KG1 (cell line): Measurements from ENCODE around the gene CFD.
"Not testable (repeated sequence)": the region's sequence is repeated elsewhere in the genome, so short reads cannot be mapped to it uniquely, and the experiment has no call there.

Source experiments
- DNase-seq: peaks from one replicate; lab custom pipeline; 2025; lab: John Stamatoyannopoulos, UW

Gene CFD

DNA sequence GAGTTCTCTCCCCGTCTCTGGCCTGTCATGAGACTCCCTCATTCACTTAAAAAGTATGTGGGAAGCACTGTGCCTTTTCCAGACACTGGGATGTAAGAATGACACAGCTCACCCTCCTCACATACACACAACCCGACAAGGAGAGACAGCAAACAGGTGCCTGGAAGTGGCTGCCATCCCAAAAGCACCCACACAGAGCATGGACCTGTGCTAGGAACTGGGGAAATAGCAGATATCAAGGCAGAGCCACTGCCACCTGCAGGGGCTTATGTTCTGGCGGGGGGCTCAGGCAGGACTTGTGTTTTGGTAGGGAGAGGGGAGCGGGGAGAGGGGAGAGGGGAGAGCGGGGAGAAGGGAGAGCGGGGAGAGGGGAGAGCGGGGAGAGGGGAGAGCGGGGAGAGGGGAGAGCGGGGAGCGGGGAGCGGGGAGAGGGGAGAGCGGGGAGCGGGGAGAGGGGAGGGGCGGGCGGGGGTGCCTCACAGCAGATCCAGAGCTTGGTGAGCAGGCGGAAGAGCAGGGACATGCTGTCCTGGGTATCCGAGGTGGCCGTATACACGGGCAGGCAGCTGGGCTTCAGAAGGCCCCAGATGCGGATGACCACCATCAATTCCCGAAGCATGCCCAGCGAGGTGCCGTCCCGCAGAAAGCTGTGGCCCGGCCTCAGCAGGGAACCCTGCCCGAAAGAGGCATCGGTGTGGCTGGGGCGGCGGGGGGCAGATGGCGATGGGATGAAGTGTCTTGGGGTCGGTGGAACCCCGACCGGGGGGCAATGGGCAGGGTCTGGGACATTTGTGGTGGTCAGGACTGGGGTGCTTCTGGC, 12.2 kb downstream of the CFD start:
- no peak for DNase-seq

DNA sequence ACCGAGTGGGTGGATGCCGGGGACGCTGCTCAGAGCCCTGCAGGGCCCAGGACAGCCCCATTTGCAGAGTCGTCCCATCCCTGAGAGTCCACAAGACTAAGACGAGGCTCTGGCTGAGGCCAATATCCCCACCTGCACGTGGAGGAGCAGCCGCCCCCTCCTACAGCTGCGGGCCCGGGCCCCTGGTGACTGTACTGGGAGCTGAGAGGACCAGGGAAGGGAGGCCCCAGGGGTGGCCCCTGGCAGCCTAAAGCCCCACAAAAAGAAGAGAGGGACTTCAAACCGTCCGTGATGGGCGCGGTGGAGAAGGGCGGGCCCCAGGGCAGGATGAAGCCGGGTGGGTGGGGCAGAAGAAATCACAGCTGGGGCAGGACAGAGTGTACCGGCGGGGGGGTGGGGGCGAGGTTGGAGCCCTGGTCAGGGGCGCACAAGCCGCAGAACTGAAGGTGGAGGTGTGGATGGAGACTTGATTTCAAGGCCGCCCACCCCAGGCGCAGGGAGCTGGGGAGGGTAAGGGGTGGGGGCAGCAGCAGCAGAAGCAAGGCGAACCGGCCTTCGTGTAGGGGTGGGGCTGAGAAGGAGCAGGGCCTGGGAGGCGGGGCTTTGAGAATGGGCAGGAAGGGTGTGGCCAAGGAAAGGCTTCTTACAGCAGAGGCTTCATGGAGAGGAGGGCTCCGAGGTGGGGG, 12.9 kb downstream of the CFD start:
- no peak for DNase-seq

DNA sequence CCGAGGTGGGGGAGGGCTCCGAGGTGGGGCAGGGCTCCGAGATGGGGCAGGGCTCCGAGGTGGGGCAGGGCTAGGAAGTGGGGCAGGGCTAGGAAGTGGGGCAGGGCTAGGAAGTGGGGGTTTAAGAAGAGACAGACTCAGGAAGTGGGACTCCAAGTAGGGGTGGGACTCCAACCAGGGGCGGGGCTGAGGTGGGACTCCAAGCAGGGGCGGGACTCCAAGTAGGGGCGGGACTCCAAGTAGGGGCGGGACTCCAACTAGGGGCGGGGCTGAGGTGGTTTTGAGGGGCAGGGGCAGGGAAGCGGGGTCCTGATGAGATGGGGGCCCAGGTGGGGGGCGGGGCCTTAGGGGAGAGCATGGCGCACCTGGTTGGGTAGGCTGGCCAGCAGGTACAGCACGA, 13.6 kb downstream of the CFD start:
- DNase-seq: no peak

DNA sequence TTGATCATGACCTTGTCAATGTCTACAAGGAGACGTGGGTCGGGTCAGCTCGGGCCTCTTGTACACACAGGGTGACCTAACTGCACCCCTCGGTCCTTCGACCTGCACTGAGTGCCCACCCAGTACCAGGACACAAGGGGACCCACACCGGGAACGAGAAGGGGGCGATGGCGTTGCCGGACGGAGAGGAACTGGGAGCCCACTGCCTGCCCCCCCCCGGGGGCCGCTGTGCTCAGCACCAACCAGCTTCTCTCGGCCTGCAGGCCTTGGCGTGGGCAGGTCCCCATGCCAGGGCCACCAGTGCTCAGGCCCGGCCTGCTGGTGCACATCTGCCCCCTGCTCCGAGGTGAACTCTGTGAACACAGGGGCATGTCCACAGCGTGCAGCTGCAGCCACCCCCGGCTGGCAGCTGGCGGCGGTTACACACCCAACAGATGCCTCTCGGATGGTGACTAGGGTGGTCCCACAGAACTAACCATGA, 14.1 kb downstream of the CFD start:
- no peak for DNase-seq

DNA sequence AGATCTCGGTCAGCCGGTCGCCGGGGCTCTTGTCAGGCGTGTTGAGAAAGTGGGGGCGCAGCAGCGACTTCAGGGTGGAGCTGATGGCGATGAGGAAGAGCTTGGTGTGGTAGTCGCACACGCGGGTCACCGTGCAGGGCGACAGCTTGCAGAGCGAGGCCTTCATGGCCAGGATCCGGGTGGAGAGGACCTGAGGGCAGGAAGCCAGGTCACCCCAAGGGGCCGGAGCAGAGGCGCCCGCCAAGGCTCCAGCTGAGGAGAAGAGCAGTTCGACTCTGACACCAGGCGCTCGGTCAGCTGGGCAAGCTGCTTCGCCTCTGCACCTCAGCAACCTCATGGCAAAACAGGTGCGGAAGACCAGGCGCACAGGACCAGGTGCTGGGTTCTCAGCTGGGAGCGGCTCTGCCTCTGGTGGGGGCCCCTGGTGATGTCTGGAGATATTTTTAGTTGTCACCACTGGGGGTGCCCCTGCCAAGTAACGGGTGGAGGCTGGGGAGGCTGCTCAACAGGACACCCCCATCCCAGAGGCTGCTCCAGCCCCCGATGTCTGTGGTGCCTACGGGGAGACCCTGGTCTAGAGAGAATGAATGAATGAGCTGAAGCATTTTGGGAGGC, 15.9 kb downstream of the CFD start:
- no peak for DNase-seq

DNA sequence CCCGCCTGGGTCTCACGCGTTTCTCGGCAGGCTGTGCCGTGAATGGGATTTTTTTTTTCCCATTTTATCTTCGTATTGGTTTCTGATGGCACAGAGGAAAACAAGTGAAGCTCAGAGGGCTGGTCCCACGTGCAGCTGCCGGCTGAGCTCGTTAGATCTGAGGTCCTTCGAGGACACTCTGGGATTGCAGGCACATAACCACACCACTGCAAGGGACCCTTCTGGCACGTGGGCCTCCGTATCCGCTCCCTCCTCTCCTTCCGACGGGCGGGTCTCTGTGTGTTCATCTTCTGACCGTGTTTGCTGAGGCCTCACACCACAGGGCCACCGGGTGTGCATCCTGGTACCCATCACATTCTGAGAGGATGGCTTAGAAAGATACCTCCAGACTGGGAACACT, 16.6 kb downstream of the CFD start:
- DNase-seq: no peak

DNA sequence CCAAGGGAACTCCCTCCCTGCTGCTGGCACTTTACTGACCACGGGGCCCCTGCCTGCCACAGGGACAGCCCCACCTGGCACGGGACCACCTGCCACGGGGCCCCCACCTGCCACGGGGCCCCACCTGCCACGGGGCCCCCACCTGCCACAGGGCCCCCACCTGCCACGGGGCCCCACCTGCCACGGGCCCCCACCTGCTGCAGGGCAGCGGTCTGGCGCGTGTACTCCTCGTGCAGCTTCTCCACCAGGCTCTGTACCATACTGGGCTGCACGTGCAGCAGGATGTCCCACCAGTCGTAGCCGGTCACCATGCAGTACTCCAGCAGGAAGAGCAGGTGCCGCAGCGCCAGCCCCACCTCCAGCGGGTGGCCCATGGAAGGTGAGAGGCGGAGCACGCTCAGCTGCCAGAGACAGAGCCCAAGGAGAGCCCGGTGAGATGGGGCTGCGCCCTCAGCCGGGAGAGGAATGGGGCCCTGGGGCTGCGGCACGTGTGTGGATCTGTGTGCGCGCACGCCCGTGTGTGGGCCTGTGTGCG, 17.4 kb downstream of the CFD start:
- DNase-seq: no peak

DNA sequence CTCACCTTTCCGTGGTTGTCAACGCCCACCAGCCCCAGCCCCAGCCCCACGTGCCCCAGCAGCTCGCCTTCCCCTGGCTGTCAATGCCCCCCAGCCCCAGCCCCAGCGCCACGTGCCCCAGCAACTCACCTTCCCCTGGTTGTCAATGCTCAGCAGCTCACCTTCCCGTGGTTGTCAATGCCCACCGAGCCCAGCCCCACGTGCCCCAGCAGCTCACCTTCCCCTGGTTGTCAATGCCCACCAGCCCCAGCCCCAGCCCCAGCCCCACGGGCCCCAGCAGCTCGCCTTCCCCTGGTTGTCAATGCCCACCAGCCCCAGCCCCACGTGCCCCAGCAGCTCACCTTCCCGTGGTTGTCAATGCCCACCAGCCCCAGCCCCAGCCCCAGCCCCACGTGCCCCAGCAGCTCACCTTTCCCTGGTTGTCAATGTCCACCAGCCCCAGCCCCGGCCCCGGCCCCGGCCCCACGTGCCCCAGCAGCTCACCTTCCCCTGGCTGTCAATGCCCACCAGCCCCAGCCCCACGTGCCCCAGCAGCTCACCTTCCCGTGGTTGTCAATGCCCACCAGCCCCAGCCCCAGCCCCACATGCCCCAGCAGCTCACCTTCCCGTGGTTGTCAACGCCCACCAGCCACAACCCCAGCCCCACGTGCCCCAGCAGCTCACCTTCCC, 18.7 kb downstream of the CFD start:
- not testable (repeated sequence) for DNase-seq

DNA sequence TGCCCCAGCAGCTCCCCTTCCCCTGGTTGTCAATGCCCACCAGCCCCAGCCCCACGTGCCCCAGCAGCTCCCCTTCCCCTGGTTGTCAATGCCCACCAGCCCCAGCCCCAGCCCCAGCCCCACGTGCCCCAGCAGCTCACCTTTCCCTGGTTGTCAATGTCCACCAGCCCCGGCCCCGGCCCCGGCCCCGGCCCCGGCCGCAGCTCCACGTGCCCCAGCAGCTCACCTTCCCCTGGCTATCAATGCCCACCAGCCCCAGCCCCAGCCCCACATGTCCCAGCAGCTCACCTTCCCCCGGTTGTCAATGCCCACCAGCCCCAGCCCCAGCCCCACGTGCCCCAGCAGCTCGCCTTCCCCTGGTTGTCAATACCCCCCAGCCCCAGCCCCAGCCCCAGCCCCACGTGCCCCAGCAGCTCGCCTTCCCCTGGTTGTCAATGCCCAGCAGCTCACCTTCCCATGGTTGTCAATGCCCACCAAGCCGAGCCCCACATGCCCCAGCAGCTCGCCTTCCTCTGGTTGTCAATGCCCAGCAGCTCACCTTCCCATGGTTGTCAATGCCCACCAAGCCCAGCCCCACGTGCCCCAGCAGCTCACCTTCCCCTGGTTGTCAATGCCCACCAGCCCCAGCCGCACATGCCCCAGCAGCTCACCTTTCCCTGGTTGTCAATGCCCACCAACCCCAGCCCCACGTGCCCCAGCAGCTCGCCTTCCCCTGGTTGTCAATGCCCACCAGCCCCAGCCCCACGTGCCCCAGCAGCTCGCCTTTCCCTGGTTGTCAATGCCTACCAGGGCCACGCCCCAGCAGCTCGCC, 19.5 kb downstream of the CFD start:
- DNase-seq: not testable (repeated sequence)

DNA sequence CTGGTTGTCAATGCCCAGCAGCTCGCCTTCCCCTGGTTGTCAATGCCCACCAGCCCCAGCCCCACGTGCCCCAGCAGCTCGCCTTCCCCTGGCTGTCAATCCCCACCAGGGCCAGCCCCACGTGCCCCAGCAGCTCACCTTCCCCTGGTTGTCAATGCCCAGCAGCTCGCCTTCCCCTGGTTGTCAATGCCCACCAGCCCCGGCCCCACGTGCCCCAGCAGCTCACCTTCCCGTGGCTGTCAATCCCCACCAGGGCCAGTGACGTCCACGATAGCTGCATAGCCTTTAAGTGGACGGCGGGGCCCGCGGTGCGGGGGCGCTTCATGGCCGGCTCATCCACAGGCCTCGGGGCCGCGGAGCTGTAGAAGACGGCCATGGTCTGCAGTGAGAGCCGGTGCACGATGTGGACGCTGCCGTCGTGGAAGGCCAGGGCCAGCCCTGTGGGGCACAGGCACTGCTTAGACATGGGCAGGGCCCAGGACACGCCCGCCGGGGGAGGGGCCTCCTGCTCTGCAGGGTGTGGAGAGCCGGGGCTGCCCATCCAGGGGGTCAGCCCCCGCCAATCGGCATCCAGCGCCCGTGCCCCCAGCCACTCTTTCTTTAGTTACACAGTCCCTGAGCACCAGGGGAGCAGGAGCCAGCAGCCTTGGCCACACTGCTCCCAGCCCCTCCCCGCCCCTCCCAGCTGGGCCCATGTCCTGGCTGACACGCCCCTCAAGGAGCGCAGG, 20.4 kb downstream of the CFD start:
- DNase-seq: no peak

DNA sequence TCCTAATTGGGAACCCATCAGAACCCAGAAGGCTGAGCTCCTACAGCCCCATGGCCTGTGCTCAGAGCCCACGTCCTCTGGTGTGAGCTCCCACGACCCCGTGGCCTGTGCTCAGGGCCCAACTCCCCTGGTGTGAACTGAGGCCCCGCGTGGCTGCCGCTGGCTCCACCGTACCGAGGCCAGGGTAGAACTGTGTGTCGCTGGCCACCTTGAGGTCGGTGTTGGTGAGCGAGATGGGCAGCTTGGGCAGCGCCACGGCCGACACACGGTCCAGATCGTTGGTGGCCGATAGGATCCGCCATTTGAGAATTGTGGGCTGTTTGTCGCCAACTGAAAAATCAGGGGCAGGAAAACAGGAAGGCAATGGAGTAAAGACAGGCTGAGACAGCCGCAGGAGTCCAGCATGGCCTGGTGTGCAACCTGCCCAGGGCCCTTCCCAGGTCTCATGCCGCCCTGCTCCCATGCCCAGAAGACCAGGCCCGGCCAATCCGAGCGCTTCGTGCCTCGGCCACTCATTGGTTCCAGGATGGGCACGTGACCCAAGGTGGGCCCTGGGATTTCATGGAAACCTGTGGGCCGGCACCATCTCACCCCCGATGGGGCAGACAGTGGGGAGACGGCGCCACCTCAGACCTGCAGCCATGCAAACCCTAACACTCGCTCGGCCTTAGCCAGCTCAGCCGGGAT, 22.1 kb downstream of the CFD start:
- DNase-seq: no peak

DNA sequence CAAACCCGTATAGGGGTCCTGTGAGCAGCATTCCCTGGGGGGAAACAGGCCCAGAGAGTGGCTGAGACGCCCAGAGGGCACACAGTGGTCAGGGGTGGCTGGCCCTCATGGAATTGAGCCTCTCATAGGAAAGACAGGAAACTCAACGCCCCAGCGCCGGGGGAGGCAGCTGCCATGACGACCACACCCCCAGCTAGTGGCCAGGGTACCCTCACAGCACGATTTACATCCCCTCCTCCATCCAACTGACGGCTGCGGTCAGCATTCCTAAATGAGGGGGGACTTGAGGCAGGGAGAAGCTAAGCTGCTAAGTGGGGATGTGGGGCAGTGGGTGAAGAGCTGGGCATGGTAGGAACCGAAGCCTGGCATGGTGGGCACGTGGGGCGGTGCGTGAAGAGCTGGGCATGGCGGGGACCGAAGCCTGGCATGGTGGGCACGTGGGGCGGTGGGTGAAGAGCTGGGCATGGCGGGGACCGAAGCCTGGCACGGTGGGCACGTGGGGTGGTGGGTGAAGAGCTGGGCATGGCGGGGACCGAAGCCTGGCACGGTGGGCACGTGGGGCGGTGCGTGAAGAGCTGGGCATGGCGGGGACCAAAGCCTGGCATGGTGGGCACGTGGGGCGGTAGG, 23.5 kb downstream of the CFD start:
- no peak for DNase-seq

DNA sequence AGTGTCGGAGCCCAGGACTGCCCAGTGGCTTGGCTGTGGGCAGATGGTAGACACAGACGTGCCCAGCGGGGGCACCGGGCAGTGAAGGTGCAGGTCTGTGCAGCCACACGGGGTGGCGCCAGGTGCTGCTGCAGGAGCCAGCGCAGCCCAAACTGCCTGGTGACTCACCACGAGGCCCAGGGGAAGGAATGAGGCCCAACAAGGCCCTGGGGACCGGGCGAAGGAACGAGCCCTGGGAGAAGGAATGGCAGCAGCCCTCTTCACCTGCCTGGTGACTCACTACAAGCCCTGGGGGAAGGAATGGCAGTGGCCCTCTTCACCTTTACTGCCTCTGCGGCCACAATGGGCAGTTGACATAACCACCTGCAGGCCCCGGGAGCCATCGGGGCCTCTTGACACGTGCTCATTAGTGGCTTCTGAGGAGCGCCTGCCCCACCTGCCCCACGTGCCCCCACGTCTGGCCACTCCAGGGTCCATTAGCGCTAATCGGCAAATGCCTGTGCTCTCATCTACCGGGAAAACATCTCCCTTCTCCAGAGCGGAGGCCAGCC, 24.3 kb downstream of the CFD start:
- DNase-seq: no peak

DNA sequence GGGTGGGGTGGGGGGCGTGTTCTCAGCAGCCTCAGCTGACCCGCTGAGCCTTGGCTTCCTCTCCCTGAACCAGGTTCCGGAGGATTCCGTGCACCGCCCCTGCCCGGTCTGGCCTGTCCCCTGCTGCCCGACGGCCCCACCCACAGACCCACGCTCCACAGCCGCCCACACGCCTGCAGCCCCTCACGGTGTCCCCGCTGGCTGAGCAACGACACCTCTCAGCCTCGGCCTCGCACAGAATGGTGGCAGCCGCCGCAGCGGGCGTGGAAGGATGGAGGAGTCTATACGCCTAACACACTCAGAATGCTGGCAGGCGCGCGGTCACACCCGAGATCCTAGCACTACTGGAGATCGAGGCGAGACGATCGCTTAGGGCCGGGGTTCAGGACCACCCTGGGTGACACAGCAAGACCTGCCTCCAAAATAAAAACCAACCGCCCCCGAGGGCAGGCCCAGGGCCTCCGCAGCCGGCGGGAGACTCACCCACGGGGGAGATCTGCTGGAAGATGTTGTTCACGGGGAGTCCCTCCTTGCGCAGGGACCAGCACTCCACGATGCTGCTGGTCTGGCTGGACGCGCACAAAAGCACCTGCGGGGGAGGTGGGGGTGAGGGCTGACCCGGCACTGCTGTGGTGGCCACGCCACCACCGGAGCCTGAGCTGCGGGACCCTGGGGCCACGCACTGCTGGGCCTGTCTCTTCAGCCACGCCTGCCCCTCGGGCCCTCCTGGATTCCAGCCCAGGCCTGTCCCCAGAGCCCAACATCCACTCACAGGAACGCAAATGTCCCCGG, 25.2 kb downstream of the CFD start:
- no peak for DNase-seq

DNA sequence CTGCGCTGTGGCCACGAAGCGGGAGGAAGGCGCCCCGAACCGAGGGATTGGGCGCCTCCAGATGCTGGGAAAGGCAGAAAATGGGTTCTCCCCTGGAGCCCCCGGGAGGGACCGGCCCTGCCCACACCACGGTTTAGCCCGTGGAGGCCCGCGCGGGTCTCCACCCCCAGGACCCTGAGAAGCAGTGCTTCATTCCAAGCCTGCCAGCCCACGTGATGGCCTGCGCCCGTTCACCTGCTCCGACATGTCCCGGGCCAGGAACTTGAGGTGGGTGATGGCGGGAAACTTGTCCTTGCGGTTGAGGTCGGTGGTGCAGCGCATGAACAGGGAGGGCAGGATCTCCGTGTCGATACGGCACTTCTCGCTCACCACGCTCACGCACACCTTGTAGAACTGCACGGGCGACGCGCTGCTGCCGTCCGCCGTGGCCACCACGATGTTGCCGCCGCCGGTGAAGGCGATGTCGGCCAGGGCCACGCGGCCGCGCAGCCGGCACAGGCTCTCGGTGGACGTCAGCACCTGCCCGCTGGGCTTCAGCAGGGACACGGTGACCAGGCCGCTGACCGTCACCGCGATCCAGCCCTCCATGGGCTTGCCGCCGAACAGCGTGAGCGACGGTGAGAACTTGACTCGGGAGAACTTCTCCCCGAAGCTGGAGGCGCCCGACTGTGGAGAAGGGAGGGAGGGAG, 26.2 kb downstream of the CFD start:
- no peak for DNase-seq

DNA sequence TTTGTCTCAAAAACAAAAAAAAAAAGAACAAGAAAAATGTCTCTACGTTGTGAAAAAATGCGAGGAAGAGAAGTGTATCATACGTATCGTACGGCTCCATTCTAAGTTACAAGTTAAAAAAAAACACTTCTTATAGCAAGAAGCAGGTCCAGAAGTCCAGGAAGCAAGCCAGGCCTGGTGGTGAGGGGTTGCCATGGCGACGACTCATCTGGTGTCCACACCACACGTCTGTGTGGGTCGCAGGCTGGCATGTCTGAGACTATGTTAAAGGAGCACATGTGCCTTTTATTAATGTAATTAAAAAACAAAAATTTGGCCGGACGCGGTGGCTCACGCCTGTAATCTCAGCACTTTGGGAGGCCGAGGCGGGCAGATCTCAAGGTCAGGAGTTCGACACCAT, 27.6 kb downstream of the CFD start:
- no peak for DNase-seq

DNA sequence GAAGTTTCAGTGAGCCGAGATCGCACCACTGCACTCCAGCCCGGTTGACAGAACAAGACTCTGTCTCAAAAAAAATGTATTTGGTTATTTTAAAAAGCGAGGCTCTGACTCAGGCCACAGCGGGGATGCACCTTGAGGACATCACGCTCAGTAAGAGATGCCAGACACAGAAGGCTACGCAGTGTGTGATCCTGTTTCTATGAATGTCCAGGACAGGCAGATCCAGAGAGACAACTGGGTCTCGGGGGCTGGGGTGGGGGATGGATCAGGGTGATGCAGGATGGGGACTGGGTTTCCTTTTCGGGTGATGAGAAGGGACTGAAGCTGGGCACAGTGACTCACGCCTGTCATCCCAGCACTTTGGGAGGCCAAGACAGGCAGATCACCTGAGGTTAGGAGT, 28.1 kb downstream of the CFD start:
- DNase-seq: no peak
